Tibial nerve (tissue), 3 donors: Measurements from ENCODE around the gene ROR1.

Experiments
- CTCF ChIP-seq, 5 experiments: fragments of 200-600 bp in 3 of 5; fragments of 450-650 bp in 2 of 5; sonication (generic) in 3 of 5; IDR thresholded peaks; one replicate each; pipeline ENCODE4 v1.5.1; 2016 to 2019; ENCODE audit warnings: antibody characterized with exemption in 5 of 5, mild to moderate bottlenecking in 3 of 5, moderate library complexity in 2 of 5
- POLR2A ChIP-seq, 2 donors: fragments of 450-650 bp; IDR thresholded peaks; one replicate each; pipeline ENCODE4 v1.6.1; 2017; ENCODE audit warnings: antibody characterized with exemption in 2 of 2, mild to moderate bottlenecking in 2 of 2, moderate library complexity in 2 of 2

GRCh38 chr1:63747445-63747844, 26.4 kb upstream of the ROR1 start:
- TF ChIP-seq CTCF (IDR thresholded peaks at IDR 0.05) = no peak
- TF ChIP-seq POLR2A (IDR thresholded peaks at IDR 0.05) = no peak
